Endothelial cell of umbilical vein (primary cell): ENCODE data around the gene MINAR1. TPM values are rescaled to one million over a fixed set of nuclear protein-coding genes. Genes with fewer than 3 reads are reported as not detected.

ENCODE experiments used
- BruUV-seq: library from RNA; stranded (reverse); fragments of 400-500 nt; replicated peaks from 2 replicates; lab custom pipeline; 2021; lab: Mats Ljungman, UMichigan
- CTCF ChIA-PET: fragments of 300-600, 350-600 bp; sonication (Branson Sonifier 250); formaldehyde crosslinking; loops from one replicate; lab custom pipeline; 2021; ENCODE audit warnings: antibody characterized with exemption, inconsistent platforms; lab: Charles Lee
- POLR2A ChIA-PET: fragments of 300-600, 350-600 bp; sonication (Branson Sonifier 250); formaldehyde crosslinking; loops from one replicate; lab custom pipeline; 2021; ENCODE audit warnings: antibody characterized with exemption, inconsistent platforms; lab: Charles Lee
- DNase-seq: peaks from one replicate; pipeline ENCODE4 v3.0.0-alpha.2; 2011; ENCODE audit warnings: low read depth, low spot score
- FAIRE-seq: peaks from 2 replicates; lab custom pipeline; 2011; peaks lifted over from hg19 to GRCh38; lab: Jason Lieb, UNC
- H2AFZ ChIP-seq: 2 replicates; pipeline ENCODE4 v1.6.0; 2012; ENCODE audit warnings: low read depth, low read length, control low read depth, inconsistent platforms
- H3K27ac ChIP-seq: 2 replicates; pipeline ENCODE4 v1.5.1; 2011; ENCODE audit warnings: low read depth, mild to moderate bottlenecking, control low read depth, low read length, moderate library complexity; ENCODE audit not compliant: insufficient read depth
- H3K27me3 ChIP-seq, 2 experiments: 2 replicates each; pipeline versions ENCODE4 v1.6.0 to v1.6.1; 2011; ENCODE audit warnings: low read length in 2 of 2, mixed read lengths in 1 of 2; ENCODE audit not compliant: control insufficient read depth in 2 of 2, insufficient read depth in 2 of 2
- H3K36me3 ChIP-seq, 2 experiments: 2 replicates in 1 of 2; 3 replicates in 1 of 2; pipeline ENCODE4 v1.5.1; 2011; ENCODE audit warnings: low read length in 2 of 2, mild to moderate bottlenecking in 1 of 2, moderate library complexity in 1 of 2; ENCODE audit not compliant: control insufficient read depth in 2 of 2, insufficient read depth in 2 of 2; ENCODE audit errors: extremely low read depth in 1 of 2
- H3K4me1 ChIP-seq: 3 replicates; pipeline ENCODE4 v1.5.1; 2011; ENCODE audit warnings: mild to moderate bottlenecking, low read length; ENCODE audit not compliant: control insufficient read depth, insufficient read depth; ENCODE audit errors: extremely low read depth
- H3K4me2 ChIP-seq: 2 replicates; pipeline ENCODE4 v1.6.1; 2011; ENCODE audit warnings: low read length, control low read depth, mixed read lengths; ENCODE audit not compliant: insufficient read depth
- H3K4me3 ChIP-seq, 3 experiments: fragments of 200-600 bp in 1 of 3; sonication (generic), shearing (Covaris generic) in 1 of 3; replicated peaks in 1 of 3; 2 replicates each; pipeline ENCODE4 v1.5.1; 2011 to 2016; ENCODE audit warnings: control low read depth in 3 of 3, low read length in 3 of 3, mild to moderate bottlenecking in 2 of 3, inconsistent platforms in 1 of 3, low read depth in 1 of 3, moderate library complexity in 1 of 3; ENCODE audit not compliant: insufficient read depth in 1 of 3
- H3K79me2 ChIP-seq: 2 replicates; pipeline ENCODE4 v1.6.0; 2012; ENCODE audit warnings: low read length, inconsistent platforms; ENCODE audit not compliant: control insufficient read depth, insufficient read depth
- H3K9ac ChIP-seq: replicated peaks from 2 replicates; pipeline ENCODE3; 2011; ENCODE audit warnings: low read length, control low read depth; ENCODE audit not compliant: insufficient read depth; ENCODE audit errors: extremely low read depth
- H3K9me1 ChIP-seq: replicated peaks from 3 replicates; pipeline ENCODE4 v1.6.0; 2011; ENCODE audit warnings: mild to moderate bottlenecking, low read length; ENCODE audit not compliant: control insufficient read depth, insufficient read depth; ENCODE audit errors: extremely low read depth
- H3K9me3 ChIP-seq: replicated peaks from 2 replicates; pipeline ENCODE4 v1.5.1; 2012; ENCODE audit warnings: low read length, inconsistent platforms; ENCODE audit not compliant: control insufficient read depth, insufficient read depth
- H4K20me1 ChIP-seq: replicated peaks from 2 replicates; pipeline ENCODE3; 2011; ENCODE audit warnings: mild to moderate bottlenecking, low read length; ENCODE audit not compliant: control insufficient read depth, insufficient read depth; ENCODE audit errors: extremely low read depth
- EZH2 ChIP-seq: IDR thresholded peaks from 2 replicates; pipeline ENCODE4 v1.6.1; 2012; ENCODE audit warnings: borderline replicate concordance, low read depth, mild to moderate bottlenecking, moderate library complexity, low read length, inconsistent platforms; ENCODE audit not compliant: severe bottlenecking
- FOS ChIP-seq: IDR thresholded peaks from 2 replicates; pipeline ENCODE4 v1.6.1; 2011; ENCODE audit warnings: mild to moderate bottlenecking, low read length, moderate library complexity, borderline replicate concordance; ENCODE audit not compliant: insufficient read depth
- GATA2 ChIP-seq: IDR thresholded peaks from 2 replicates; pipeline ENCODE4 v1.7.0; 2011; ENCODE audit warnings: low read depth, mild to moderate bottlenecking, moderate library complexity, mixed read lengths, low read length; ENCODE audit not compliant: insufficient read length, insufficient read depth
- JUN ChIP-seq: IDR thresholded peaks from 2 replicates; pipeline ENCODE4 v1.6.1; 2011; ENCODE audit warnings: borderline replicate concordance, low read depth; ENCODE audit not compliant: insufficient read length, insufficient read depth
- MYC ChIP-seq: IDR thresholded peaks from one replicate; pipeline ENCODE4 v1.6.1; 2011; ENCODE audit warnings: mild to moderate bottlenecking, low read depth, low read length
- POLR2A ChIP-seq: IDR thresholded peaks from 2 replicates; pipeline ENCODE4 v1.6.1; 2012; ENCODE audit warnings: low read depth, mild to moderate bottlenecking, control low read depth, low read length
- POLR2AphosphoS5 ChIP-seq: IDR thresholded peaks from 2 replicates; pipeline ENCODE4 v1.6.1; 2012; ENCODE audit warnings: low read depth, mild to moderate bottlenecking, control low read depth, low read length, moderate library complexity; ENCODE audit not compliant: insufficient read depth
- dilution Hi-C: fragments of 300-500 bp; cut with MboI; formaldehyde crosslinking; loops from one replicate; pipeline ENCODE4 v1.15.0; 2019; ENCODE audit warnings: low sequenced_read_pairs; ENCODE audit not compliant: extremely low pct_ligation_motif_present
- intact Hi-C: fragments of 100-400 bp; cut with micrococcal nuclease; formaldehyde crosslinking; loops from one replicate; pipeline ENCODE4 v1.10.0; 2022
- polyA plus RNA-seq, 4 experiments: library from polyadenylated mRNA; depleted of rRNA in 3 of 4; stranded (reverse) in 3 of 4; unstranded in 1 of 4; fragments of >200 nt; gene quantifications; 2 replicates each; pipeline versions ENCODE4 v1.2.1 to v1.2.3, GENCODE V29; 2011 to 2012; ENCODE audit warnings: missing spikeins in 1 of 4
- total RNA-seq: library from RNA; stranded (reverse); gene quantifications from 2 replicates; pipeline ENCODE4 v1.2.3, GENCODE V29; 2021
- TF ChIP-seq, protein P1 (sequence below), 2 donors: IDR thresholded peaks; 1 replicate in 1 of 2; 2 replicates in 1 of 2; pipeline ENCODE4 v1.5.1; 2011; ENCODE audit warnings: low read length in 2 of 2, mild to moderate bottlenecking in 2 of 2, moderate library complexity in 2 of 2, control low read depth in 1 of 2, inconsistent platforms in 1 of 2, low read depth in 1 of 2; ENCODE audit not compliant: insufficient read depth in 1 of 2; ENCODE audit errors: extremely low read depth in 1 of 2
- TF ChIP-seq, protein P2 (sequence below): IDR thresholded peaks from 2 replicates; pipeline ENCODE4 v1.6.1; 2011; ENCODE audit not compliant: insufficient read depth, insufficient read length

Gene MINAR1
- total and polyA plus RNA-seq, 2 donors (not counting 3 experiments of a cell fraction or from before 2014, with no cell fraction given), result 0.33 to 0.93 TPM

DNA sequence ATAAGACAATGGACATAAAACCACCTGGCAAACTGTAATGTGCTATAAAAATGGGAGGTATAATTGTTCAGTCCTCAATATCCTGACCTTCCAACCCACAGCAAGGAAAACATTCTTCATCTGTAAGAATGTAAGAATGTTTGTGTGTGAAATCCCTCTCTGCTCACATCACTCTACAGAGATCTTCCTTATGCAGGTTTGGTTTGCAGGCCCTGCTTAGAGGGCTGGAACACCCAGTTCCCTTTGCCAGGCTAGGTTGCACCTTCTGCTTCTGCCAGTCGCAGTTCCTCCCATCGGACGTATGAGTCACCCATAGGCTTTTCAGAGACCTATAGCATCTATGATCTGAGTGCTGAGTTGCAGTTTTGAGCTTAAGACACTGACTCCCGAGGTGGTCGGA, 24.1 kb upstream of the MINAR1 start:
- no peaks in the 10 kb centered on the region for H3K36me3 ChIP-seq
- BruUV-seq, result no TSS peak
- POLR2A ChIA-PET, result no interaction called here
- intact Hi-C loops (no loop called here), dilution Hi-C loops (no loop called here)
- H2AFZ ChIP-seq, result no peak overlapping the region
- no peak for DNase-seq
- no peaks in the 10 kb centered on the region for H3K9me1 ChIP-seq
- no peaks in the 10 kb centered on the region for H3K9me3 ChIP-seq
- H3K27me3 ChIP-seq, result no peaks in the 10 kb centered on the region
- H3K9ac ChIP-seq, result no peak overlapping the region
- no peaks in the 10 kb centered on the region for H3K4me1 ChIP-seq
- no peaks in the 10 kb centered on the region for H3K79me2 ChIP-seq
- no peak for FAIRE-seq
- TF ChIP-seq EZH2 (no peak), POLR2A (no peak), FOS (no peak), GATA2 (no peak), JUN (no peak), MYC (no peak), POLR2AphosphoS5 (no peak)
- TF ChIP-seq, protein P1, sequence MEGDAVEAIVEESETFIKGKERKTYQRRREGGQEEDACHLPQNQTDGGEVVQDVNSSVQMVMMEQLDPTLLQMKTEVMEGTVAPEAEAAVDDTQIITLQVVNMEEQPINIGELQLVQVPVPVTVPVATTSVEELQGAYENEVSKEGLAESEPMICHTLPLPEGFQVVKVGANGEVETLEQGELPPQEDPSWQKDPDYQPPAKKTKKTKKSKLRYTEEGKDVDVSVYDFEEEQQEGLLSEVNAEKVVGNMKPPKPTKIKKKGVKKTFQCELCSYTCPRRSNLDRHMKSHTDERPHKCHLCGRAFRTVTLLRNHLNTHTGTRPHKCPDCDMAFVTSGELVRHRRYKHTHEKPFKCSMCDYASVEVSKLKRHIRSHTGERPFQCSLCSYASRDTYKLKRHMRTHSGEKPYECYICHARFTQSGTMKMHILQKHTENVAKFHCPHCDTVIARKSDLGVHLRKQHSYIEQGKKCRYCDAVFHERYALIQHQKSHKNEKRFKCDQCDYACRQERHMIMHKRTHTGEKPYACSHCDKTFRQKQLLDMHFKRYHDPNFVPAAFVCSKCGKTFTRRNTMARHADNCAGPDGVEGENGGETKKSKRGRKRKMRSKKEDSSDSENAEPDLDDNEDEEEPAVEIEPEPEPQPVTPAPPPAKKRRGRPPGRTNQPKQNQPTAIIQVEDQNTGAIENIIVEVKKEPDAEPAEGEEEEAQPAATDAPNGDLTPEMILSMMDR (IDR thresholded peaks at IDR 0.05; ENCODE audit: extremely low read depth in 1 of 2, insufficient read depth in 1 of 2, low read depth in 1 of 2, low read length in 2 of 2), result no peak
- TF ChIP-seq, protein P2, sequence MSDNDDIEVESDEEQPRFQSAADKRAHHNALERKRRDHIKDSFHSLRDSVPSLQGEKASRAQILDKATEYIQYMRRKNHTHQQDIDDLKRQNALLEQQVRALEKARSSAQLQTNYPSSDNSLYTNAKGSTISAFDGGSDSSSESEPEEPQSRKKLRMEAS, result no peak
- no peak overlapping the region for H3K27ac ChIP-seq
- H3K4me3 ChIP-seq, result no peak overlapping the region
- no peak overlapping the region for H3K4me2 ChIP-seq
- no peaks in the 10 kb centered on the region for H4K20me1 ChIP-seq
- CTCF ChIA-PET, result interaction anchor here (1.6 kb wide), 1 partner anchor 445 kb away, joined by 3 read pairs; no protein-coding TSS in a partner anchor
